Measurements from ENCODE around the gene PLPPR5. TPM values are rescaled to one million over a fixed set of nuclear protein-coding genes. Genes with fewer than 3 reads are reported as not detected.
"Not testable (repeated sequence)": the region's sequence is repeated elsewhere in the genome, so short reads cannot be mapped to it uniquely, and the experiment has no call there.

PLPPR5 gene
- total RNA-seq, 4 donors from 2014 or later: 0.12 to 0.13 TPM; not detected in 2

- no peak for TF ChIP-seq CTCF (IDR thresholded peaks at IDR 0.05)
- no peak for TF ChIP-seq POLR2A (IDR thresholded peaks at IDR 0.05)
- TF ChIP-seq EP300 (IDR thresholded peaks at IDR 0.05): no peak
- no peak overlapping the region for H3K4me3 ChIP-seq
- ATAC-seq: no peak
- H3K9me3 ChIP-seq: no peaks in the 10 kb centered on the region
- H3K4me1 ChIP-seq: no peaks in the 10 kb centered on the region
- H3K27ac ChIP-seq: no peak overlapping the region
- H3K36me3 ChIP-seq: no peaks in the 10 kb centered on the region
- no peaks in the 10 kb centered on the region for H3K27me3 ChIP-seq
These were observed 115.8 kb downstream of the PLPPR5 start for GRCh38 chr1:98888869-98889268.

GRCh38 chr1:98887507-98887906 is 117.2 kb downstream of the PLPPR5 start:
- ATAC-seq: no peak
- Histone ChIP-seq H3K27me3 (no peaks in the 10 kb centered on the region), H3K27ac (no peak overlapping the region), H3K9me3 (no peaks in the 10 kb centered on the region), H3K4me1 (no peaks in the 10 kb centered on the region), H3K4me3 (no peak overlapping the region), H3K36me3 (no peaks in the 10 kb centered on the region)
- WGBS, 2 donors (ENCODE audit: low coverage in 1 of 2): 31 to 39% methylated on average over 1 of the region's 1 CpG
- no peak for TF ChIP-seq POLR2AphosphoS5 (IDR thresholded peaks at IDR 0.05)
- TF ChIP-seq CTCF (IDR thresholded peaks at IDR 0.05): no peak
- no peak for TF ChIP-seq EP300 (IDR thresholded peaks at IDR 0.05)
- TF ChIP-seq POLR2A (IDR thresholded peaks at IDR 0.05): no peak

- H3K4me3 ChIP-seq: no peak overlapping the region
- H3K9me3 ChIP-seq: peaks cover 0 to 6% (median 0%) of the 10 kb centered on the region in 3 donors
- no peak overlapping the region for H3K27ac ChIP-seq
- no peaks in the 10 kb centered on the region for H3K4me1 ChIP-seq
- TF ChIP-seq POLR2AphosphoS5 (IDR thresholded peaks at IDR 0.05): no peak
- no peak for TF ChIP-seq POLR2A (IDR thresholded peaks at IDR 0.05)
- no peaks in the 10 kb centered on the region for H3K27me3 ChIP-seq
- H3K36me3 ChIP-seq: no peaks in the 10 kb centered on the region
- ATAC-seq: no peak
These were observed 119.8 kb downstream of the PLPPR5 start for GRCh38 chr1:98884864-98885263.

- H3K27me3 ChIP-seq: no peaks in the 10 kb centered on the region
- no peak for ATAC-seq
- 80 to 81% methylated on average over 2 to 4 of the region's 4 CpGs for WGBS, 2 donors (ENCODE audit: low coverage in 1 of 2)
- no peaks in the 10 kb centered on the region for H3K4me1 ChIP-seq
- peaks cover 0 to 6% (median 0%) of the 10 kb centered on the region in 3 donors for H3K9me3 ChIP-seq
- H3K27ac ChIP-seq: no peak overlapping the region
- no peak overlapping the region for H3K4me3 ChIP-seq
- no peak for TF ChIP-seq POLR2AphosphoS5 (IDR thresholded peaks at IDR 0.05)
- TF ChIP-seq EP300 (IDR thresholded peaks at IDR 0.05): no peak
- no peak for TF ChIP-seq CTCF (IDR thresholded peaks at IDR 0.05)
- TF ChIP-seq POLR2A (IDR thresholded peaks at IDR 0.05): no peak
- H3K36me3 ChIP-seq: no peaks in the 10 kb centered on the region
These were observed 122.8 kb downstream of the PLPPR5 start for GRCh38 chr1:98881901-98882300.

- H3K4me1 ChIP-seq, ATAC-seq, H3K27ac ChIP-seq, H3K9me3 ChIP-seq, H3K36me3 ChIP-seq, H3K4me3 ChIP-seq, H3K27me3 ChIP-seq: not testable (repeated sequence)
- WGBS, 2 donors (ENCODE audit: low coverage in 1 of 2): 66% methylated on average over 5 of the region's 11 CpGs; no CpG with 5 or more reads in 1 of the 2 donors
These were observed 123.4 kb downstream of the PLPPR5 start for GRCh38 chr1:98881234-98881633.

GRCh38 chr1:98874828-98875227 is 129.8 kb downstream of the PLPPR5 start:
- Histone ChIP-seq H3K27ac (no peak overlapping the region), H3K4me3 (no peak overlapping the region), H3K4me1 (no peaks in the 10 kb centered on the region), H3K36me3 (no peaks in the 10 kb centered on the region), H3K27me3 (no peaks in the 10 kb centered on the region), H3K9me3 (no peaks in the 10 kb centered on the region)
- ATAC-seq: no peak
- TF ChIP-seq POLR2A (IDR thresholded peaks at IDR 0.05) (no peak), POLR2AphosphoS5 (IDR thresholded peaks at IDR 0.05) (no peak), CTCF (IDR thresholded peaks at IDR 0.05) (no peak), EP300 (IDR thresholded peaks at IDR 0.05) (no peak)
- WGBS, 2 donors (ENCODE audit: low coverage in 1 of 2): 93 to 100% methylated on average over 1 to 2 of the region's 2 CpGs

Data from gastroesophageal sphincter (tissue), 4 donors.